Stromal cell of bone marrow (primary cell): ENCODE data around the gene TAS1R3.

Experiments
- DNase-seq: peaks from one replicate; pipeline ENCODE4 v3.0.0-alpha.2; 2012; ENCODE audit warnings: low read depth

TAS1R3 gene

DNA sequence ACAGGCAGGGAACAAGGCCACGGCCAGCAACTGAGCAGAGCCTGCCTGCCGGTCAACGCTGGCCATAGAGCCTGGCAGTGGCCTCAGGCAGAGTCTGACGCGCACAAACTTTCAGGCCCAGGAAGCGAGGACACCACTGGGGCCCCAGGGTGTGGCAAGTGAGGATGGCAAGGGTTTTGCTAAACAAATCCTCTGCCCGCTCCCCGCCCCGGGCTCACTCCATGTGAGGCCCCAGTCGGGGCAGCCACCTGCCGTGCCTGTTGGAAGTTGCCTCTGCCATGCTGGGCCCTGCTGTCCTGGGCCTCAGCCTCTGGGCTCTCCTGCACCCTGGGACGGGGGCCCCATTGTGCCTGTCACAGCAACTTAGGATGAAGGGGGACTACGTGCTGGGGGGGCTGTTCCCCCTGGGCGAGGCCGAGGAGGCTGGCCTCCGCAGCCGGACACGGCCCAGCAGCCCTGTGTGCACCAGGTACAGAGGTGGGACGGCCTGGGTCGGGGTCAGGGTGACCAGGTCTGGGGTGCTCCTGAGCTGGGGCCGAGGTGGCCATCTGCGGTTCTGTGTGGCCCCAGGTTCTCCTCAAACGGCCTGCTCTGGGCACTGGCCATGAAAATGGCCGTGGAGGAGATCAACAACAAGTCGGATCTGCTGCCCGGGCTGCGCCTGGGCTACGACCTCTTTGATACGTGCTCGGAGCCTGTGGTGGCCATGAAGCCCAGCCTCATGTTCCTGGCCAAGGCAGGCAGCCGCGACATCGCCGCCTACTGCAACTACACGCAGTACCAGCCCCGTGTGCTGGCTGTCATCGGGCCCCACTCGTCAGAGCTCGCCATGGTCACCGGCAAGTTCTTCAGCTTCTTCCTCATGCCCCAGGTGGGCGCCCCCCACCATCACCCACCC lies at the start of gene TAS1R3:
TAS1R3 (plus strand) TSS at position 213 of the 898 bp plus-strand sequence; CDS start at position 279, 66 bp downstream.
- no peak for DNase-seq

DNA sequence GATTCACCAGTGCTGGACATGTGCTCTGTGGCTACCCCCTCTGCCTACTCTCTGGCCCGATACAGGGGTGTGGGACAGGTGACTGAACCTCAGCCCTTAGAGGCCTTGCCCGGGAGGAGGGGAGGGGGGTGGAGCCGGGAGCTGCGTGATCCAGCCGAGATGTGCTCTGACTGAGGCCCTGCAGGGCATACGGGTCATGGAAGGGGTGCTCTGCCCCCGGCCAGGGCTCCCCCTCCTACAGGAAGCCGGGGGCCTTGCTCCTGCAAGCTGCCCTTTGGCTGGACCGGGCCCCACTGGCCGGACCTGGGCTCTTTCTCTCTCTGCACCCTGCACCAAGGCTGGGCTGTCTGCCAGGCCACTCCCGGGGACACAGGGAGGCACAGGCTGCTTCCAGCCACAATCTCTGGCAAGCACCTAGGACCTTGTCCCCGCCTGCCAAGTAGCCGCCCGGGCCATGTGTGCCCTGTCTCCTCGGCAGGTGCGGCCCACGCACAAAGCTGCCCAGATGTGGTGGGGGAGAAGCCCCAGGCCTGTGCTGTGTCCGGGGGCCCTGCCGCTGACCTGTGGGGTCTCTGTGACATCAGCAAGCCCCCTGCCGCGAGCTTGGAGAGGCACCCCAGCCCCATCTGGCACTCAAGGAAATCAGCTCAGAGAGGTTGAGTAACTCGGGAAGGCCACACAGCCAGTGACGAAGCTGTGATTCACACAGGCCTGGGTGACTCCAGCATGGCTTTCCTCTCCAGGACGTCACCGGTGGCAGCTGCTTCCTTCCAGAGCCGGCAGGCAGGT lies 49.4 kb upstream of the TAS1R3 start:
- no peak for DNase-seq

DNA sequence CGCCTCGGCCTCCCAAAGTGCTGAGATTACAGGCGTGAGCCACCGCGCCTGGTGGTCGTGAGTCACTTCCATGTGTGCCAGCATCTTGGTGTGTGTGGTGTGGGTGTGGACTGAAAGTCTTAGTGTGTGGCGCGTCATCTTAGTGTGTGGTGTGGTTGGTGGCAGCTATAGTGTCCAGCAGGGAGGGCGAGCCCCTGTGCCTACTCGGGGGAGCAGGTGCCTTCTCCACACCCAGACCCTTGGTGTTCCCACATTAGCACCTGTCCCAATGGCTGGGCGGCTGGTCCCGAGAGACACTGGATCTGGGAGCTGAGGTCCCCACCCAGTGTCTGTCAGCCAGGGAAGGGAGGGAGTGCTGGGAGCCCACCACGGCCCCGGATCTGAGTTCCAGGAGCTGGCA lies 48.1 kb upstream of the TAS1R3 start:
- no peak for DNase-seq

DNA sequence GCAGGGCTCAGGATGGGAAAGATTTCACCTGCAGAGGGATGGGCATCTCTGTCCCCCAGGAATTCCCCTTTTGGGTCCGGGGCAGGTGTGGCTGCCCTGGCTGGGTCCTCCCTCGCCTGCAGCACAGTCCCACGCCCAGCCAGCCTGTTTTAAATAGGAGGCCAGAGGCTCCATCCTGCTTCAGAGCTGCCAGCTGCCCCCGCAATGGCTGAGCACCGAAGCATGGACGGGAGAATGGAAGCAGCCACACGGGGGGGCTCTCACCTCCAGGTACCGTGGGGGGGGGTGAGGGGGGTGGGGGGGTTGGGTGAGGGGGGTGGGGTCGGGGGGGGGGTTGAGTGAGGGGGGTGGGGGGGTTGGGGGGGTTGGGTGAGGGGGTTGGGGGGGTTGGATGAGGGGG lies 47.3 kb upstream of the TAS1R3 start:
- DNase-seq, result no peak

DNA sequence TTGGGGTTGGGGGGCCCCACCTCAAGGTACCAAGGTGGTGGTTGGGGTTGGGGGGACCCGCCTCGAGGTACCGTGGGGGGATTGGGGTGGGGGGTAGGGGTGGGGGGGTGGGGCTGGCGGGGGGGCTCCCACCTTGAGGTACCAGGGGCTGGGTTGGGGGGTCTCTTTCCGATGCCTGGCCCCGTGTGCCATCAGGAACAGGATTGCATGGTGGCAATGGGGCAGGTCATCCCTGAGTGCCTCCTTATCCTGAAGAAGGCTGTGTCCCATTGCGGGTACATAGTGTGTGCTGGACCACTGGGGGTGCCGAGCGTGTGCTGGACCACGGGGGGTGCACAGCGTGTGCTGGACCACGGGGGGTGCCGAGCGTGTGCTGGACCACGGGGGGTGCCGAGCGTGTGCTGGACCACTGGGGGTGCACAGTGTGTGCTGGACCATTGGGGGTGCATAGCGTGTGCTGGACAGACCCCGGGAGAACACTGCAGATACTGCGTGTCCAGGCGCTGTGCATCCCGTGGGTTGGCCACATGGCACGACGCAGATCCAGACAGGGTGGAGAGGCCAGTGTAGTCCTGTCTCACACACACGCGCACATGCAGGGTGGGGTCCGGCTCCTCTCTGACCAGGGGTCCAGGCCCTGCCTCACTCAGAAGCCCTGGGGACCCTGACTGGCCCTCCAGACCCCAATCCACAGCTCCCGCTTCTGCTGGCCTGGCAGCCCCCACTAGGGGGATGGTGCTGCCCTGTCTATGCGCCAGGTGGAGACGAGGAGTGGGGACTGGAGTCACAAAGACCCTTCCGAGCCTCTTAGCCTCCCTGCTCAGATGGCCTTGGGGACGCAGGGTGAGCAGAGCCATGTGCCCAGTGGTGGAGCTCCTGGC lies 46.6 kb upstream of the TAS1R3 start:
- DNase-seq, result no peak

DNA sequence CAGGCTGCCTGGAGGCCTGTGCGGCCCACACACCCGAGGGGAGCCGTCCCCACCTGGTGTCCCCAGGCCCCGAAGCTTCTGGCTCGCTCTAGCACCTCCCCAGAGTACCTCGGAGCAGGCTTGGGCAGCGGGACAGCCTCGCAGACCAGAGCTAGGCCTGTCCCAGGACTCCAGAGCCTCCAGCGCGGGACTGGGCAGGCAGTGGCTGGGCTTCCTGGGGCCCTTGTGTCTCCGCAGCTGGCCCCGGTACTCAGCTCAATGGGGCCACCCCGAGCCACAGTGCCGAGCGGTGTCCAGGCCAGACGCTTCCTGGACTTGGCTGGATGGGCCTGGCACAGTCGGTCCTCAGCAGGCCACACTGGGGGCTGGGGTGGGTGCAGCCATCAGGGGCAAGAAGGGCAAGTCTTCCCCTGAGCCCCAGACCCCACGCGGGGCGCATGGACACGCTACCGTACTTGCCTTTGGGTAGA lies 45.9 kb upstream of the TAS1R3 start:
- DNase-seq, result no peak

DNA sequence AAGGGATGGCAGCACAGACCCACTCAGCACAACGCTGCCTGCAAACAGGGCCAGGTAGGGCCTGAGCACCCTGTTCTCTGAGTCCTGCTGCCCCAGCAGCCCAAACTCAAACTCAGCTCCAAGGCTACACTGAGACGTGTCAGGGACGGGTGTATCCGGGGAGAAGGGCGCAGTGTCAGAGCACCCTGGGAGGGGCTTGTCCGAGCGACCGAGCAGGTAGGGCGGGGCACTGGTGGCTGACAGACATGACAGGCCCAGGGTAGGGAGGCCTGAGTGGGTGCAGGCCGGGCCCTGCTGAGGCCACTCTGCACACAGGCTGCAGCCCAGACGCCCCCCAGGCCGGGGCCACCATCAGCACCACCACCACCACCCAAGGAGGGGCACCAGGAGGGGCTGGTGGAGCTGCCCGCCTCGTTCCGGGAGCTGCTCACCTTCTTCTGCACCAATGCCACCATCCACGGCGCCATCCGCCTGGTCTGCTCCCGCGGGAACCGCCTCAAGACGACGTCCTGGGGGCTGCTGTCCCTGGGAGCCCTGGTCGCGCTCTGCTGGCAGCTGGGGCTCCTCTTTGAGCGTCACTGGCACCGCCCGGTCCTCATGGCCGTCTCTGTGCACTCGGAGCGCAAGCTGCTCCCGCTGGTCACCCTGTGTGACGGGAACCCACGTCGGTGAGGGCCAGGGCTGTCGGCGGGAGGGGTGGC lies 45.3 kb upstream of the TAS1R3 start:
- no peak for DNase-seq

DNA sequence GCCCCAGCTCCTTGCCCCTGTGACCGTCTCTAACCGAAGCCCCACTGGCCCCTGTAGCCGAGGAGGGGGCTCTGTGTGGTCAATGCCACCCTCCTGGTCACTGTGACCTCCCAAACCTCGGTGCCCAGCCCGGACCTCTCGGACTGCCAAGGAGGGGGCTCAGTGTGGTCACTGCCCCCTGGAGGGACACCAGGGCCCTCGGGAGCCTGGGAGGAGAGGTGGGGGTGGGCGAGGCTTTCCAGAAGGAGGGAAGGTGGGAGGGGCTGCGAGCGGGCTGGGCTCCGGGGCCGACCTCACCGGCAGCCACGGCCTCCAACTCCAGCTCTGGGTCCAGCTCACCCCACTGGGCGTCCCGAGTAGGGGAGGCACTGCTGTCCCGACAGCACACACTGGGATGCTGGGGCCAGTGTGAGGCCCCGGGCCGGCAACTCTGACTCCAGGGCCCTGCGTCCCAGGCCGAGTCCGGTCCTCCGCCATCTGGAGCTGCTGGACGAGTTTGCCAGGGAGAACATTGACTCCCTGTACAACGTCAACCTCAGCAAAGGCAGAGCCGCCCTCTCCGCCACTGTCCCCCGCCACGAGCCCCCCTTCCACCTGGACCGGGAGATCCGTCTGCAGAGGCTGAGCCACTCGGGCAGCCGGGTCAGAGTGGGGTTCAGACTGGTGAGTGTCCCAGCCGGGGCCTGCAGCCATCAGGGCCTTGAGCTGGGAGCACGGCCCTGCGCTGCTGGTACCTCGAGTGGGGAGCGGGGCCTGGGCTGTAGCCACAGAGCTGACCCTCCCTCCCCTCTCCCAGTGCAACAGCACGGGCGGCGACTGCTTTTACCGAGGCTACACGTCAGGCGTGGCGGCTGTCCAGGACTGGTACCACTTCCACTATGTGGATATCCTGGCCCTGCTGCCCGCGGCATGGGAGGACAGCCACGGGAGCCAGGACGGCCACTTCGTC lies 44.5 kb upstream of the TAS1R3 start:
- no peak for DNase-seq

DNA sequence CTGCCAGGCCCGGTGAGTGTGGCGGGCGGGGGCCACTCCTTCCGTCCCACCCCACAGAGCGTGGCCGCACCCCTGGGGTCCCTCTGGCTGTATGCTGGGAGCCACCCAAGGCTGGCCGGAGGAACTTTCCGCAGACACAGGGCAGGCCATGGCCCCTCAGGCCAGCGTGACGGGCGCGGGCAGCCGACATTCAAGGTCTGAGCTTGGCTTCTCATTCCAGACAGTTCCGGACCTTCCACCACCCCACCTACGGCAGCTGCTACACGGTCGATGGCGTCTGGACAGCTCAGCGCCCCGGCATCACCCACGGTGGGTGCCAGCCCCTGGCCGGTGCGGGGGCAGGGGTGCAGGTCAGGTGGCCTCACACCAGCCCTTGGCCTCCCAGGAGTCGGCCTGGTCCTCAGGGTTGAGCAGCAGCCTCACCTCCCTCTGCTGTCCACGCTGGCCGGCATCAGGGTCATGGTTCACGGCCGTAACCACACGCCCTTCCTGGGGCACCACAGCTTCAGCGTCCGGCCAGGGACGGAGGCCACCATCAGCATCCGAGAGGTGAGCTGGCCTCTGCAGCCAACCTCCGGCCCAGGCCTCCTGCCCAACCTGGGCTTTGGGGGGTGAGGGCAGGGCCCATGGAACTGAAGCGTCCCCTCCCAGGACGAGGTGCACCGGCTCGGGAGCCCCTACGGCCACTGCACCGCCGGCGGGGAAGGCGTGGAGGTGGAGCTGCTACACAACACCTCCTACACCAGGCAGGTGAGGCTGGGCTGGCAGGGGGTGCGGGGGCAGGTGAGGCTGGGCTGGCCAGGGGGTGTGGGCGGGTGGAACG lies 43.6 kb upstream of the TAS1R3 start:
- no peak for DNase-seq

DNA sequence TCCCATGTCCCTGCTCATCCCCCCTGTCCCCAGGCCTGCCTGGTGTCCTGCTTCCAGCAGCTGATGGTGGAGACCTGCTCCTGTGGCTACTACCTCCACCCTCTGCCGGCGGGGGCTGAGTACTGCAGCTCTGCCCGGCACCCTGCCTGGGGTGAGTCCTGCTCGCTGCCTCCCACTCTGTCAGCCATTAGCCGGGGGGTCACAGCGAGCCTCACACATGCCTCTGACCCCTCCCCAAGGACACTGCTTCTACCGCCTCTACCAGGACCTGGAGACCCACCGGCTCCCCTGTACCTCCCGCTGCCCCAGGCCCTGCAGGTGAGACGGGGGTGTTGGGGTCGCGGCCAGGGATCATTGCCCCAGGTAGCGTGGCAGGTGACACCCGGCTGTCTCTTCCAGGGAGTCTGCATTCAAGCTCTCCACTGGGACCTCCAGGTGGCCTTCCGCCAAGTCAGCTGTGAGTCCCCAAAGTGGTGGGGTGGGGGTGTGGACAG lies 40.8 kb upstream of the TAS1R3 start:
- no peak for DNase-seq

DNA sequence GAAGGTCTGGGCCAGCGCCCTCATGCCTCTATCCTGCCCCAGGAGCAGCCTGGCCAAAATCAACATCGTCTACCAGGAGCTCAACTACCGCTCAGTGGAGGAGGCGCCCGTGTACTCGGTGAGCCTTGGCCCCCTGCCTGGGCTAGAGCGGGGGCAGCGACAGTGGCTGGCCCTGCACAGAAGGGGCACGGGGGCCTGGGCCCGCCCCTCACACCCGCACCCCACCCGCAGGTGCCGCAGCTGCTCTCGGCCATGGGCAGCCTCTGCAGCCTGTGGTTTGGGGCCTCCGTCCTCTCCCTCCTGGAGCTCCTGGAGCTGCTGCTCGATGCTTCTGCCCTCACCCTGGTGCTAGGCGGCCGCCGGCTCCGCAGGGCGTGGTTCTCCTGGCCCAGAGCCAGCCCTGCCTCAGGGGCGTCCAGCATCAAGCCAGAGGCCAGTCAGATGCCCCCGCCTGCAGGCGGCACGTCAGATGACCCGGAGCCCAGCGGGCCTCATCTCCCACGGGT lies 40.0 kb upstream of the TAS1R3 start:
- DNase-seq, result no peak

DNA sequence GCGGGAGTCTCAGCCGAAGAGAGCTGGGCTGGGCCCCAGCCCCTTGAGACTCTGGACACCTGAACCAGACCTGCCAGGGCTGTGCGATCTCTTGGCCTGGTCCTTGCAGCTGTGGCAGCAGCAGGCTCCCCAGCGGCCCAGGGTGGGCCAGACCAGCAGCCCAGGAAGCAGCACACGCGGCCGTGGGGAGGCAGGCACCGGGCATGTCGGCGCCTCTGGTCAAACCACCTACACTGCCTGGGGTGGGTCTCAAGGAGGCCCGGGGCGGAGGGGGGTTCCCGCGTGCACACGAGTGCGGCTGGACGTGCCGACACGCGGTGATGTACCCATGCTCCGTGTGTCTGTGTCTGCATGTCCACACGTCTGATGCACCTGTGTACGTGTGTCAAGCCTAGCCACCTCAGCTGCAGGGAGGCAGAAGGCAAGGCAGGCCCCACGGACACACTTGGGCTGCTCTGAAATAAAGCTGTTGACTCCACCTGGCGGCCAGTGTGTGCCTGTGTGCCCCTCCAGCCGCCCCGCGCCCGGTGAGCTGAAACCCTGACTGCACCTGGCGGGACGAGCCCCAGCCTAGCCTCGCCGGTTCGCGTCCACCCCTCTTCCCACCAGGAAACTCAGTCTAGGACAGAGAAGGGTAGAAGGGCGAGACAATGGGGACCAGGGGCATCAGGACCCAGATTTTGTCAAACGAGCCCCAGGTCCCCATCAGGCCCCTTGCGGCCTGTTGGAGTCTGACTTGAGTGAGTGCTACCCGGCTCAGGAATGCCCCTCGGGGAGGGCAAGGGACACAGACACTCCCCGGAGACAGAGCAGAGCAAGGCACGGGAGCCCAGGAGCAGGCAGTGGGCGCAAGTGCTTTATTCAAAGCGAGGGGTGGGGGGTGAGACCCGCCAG lies 39.3 kb upstream of the TAS1R3 start:
- DNase-seq, result no peak

DNA sequence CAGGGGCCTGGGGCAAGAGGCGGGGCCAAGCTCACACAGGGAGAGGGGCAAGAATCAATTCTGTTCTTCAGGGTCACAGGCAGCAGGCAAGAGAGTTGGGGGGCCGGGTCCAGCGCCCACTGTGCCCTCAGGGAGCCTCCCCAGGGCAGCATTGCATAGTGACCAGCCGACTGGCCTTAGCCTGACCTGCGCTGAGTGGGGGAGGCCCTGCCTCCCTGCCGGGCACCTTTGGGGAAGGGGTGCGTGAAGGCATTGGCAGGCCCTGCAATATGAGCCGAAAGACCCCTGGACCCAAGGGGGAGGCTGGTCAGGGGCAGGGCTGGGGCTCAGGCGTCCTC lies 38.7 kb upstream of the TAS1R3 start:
- no peak for DNase-seq

DNA sequence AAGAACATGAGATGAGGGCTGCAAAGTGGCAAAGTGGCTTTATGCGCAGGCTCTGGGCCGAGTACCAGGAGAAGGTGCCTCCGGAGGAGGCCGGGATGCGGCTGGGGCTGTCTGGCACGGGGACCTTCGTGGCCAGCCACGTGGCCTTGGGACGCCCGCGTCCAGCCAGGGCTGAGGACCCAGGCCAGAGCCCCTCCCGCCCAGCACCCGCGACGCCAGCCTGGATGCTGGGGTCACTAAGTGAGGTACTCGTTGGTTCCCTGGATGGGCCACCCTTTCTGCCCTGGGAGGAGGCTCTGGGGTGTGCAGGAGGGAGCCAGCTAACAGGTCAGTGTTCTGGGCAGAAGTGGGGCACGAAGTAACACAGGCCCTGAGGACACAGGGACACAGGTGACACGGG lies 38.2 kb upstream of the TAS1R3 start:
- no peak for DNase-seq

DNA sequence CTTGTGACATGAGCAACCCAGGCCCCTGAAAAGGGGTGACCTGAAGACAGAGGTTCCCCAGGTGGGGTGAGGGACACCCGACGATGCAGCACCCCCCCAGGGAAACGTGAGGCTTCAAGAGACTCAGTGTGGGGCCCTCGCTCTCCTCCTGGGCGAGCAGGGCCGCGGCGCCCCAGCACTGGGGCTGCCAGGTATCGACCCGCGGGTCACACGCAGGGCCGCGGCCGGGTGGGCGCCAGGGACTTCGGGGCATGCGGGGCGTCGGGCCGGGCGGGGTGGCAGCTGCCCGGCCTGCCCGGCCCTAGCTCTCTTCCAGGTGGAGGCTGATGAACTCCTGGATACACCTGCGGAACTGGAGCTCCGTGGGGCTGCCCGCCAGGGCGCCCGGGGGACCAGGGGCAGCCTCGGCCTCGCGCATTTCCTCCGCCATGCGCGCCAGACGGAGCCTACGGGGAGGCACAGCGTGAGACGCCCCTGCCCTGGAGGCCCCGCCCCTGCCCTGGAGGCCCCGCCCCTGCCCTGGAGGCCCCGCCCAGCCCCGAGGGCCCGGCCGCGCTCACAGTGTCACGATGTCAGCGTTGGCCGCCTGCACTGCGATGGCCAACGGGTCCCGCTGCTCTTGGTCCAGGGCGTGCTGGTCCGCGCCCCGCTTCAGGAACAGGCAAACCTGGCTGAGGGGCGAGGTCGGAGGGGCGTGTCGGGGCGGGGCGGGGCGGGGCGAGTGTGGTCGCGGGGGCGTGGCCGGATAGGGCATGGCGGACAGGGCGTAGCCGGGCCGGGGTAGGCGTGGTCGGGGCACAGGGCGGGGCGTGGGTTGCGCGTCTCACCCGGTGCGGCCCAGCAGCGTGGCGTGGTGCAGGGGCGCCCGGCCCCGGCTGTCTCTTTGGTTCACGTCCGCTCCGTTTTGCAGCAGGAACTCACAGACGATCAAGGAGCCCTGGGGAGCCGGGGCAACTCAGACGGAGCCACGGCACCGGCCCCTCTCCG lies 37.5 kb upstream of the TAS1R3 start:
- no peak for DNase-seq

DNA sequence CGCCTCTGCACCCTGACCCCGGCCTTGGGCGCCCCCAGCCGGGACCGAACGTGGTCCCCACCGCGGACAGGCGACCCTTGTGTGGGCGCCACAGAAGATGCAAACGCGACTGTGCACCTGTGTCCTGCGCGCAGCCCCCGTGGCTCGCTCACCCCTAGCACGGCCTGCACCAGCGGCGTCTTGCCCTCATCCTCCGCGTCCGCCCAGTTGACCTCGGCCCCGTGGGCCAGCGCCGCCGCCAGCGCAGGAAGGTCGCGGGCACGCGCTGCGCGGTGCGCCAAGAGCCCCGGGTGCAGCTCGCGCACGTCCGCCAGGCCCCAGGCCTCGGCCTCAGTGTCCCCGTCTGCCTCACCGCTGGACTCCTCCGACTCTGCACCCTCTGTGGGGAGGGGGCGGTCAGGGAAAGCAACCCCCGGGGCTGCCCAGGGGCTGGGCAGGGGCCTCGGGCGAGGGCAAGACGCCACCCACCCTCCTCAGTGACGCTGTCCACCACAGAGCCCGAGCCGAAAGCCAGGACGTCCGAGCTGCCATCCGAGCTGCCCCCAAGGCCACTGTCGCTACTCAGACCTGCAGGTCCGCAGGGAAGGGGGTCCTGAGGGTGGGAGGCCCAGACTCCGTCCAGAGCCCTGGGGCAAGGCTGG lies 36.7 kb upstream of the TAS1R3 start:
- no peak for DNase-seq
